ENCODE measurements around the gene TIMM13.

Gene TIMM13

DNA sequence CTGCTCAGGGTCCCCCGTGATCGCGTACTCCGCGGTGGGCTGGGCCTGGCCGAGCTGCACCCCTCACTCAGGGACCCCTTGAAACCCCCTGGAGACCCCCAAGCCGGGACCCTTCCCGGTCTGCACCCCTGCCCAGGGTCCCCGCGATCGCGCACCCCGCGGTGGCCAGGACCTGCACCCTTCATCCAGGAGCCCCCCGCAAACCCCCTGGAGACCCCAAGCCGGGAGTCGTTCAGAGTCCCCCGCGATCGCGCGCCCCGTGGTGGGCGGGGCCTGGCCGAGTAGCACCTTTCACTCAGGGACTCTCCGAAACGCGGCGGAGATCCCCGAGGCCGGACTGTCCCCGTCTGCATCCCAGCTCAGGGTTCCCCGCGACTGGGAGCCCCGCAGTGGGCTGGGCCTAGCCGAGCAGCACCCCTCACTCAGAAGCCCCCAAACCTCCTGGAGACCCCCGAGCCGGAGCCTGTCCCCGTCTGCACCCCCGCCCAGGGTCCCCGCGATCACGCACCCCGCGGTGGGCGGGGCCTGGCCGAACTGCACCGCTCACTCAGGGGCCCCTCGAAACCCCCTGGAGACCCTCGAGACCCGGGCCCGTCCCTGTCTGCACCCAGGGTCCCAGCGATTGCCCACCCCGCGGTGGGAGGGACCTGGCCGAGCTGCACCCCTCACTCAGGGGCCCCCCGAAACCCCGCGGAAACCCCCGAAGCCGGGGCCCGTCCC is 28.6 kb upstream of the TIMM13 start:
- DNase-seq (ENCODE audit: low read depth in 2 of 2, low spot score in 1 of 2): no peak

DNA sequence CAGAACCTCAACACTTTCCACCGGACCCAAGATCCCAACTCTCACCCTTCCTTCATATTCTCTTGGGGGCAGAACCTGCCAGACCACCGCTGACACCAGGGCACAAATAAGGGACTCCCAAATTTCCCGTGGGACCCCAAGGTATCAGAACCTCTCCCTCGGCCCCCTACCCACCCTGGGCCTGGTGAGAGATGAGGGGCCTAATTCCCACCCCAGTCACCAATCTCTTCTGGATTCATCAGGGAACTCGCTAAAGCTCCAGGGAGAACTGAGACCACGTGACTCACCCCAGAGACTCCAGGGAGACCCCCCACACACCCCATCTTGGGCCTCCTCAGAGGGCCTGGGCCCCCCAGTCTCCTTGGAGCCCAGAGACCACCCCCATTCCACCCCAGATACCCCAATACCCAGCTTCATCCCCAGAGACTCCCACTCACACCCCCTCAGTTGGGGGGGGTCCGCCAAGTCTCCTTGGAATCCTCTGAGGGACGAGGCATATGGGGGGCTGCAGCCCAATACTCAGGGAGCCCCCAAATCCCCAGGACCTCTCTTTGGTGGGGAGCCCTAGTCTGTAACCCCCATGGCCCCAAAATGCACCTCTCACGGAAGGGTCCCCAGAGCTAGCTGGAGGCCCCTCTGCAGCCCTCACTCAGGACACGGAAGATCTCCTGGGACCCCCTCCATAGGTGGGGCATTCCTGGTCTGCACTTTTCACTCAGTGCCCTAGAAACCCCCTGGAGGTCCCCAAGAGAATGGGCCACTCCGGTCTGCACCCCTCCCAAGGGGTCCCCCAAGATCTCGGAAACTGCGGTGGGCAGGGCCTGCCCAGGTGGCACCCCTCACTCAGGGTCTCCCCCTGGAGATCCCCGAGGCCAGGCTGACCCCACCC is 27.8 kb upstream of the TIMM13 start:
- no peak for DNase-seq (ENCODE audit: low read depth in 2 of 2, low spot score in 1 of 2)

DNA sequence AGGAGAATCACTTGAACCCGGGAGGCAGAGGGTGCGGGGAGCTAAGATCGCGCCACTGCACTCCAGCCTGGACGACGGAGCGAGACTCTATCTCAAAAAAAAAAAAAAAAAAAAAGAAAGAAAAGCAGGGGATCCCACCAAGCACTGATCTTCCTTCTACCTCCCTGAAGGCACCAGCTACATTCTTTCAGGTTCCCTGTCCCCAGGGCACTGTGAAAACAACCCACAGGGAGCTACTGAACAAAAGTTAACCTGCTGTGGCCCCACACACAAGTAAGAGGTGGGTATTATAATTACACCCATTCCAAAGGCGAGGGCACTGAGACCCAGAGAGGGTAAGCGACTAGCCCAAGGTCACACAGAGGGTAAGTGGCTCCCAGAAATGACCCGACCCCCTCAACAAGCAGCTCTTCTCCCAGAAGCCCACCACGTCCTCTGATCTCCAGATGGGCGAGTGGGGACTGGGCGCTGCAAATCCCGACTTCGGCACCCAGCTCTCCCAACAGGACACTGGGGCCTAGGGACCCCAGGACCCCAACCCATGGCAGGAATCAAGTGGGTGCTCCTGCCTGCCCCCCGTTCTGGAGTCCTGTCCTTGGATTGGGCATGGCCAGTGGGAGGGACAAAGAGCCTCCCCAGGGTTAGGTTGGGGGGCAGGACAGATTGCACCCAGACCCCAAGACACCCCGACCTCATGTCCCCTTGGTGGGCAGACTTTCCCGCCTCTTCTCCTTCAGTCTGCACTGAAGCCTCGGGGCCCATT is 27.0 kb upstream of the TIMM13 start:
- no peak for DNase-seq (ENCODE audit: low read depth in 2 of 2, low spot score in 1 of 2)

DNA sequence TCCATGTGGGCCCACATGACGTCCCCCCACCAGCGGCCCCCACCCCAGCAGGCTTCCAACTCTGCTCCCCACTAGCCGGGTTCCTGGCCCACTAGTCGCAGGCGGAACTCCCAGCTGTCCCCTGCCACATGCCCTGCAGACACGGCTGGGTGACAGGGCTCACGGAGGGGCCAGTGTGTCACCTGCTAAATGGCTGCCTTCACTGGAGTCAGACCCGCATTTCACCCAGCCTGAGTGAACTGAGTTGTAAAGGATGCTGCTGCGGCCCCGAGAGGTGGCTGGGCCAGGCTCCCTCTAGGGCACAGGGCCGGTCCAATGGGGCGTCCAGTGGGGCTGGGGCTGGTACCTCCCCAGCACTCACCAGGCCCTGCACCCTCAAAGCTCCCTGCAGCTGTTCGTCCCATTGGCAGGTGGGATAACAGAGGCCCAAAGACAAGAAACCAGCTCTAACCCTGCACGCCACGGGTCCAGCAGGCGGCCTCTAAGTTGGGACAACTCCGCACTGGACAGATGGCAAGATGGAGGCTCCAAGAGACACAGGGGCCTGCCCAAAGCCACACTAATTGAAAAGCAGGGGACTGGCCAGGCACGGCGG is 26.1 kb upstream of the TIMM13 start:
- DNase-seq (ENCODE audit: low read depth in 2 of 2, low spot score in 1 of 2): no peak

DNA sequence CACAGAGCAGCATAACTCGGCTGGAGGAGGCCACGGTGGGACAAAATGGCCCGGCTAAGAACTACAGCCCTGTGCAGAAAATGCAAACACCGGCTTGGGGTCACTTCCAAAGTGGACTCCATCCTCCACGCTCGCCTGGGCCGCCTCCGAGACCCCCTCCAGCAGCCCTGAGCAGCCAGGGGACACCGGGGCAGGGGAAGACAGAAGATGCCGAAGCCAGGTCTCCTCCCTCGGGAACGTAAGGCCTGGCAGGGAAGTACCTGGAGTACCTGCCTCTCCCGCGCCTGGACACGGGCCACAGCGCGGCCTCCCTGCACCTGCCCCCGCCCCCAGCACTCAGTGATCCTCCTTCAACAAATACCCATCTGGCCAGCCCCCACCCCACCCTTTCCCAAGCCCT is 24.4 kb upstream of the TIMM13 start:
- DNase-seq (ENCODE audit: low read depth in 2 of 2, low spot score in 1 of 2): no peak

DNA sequence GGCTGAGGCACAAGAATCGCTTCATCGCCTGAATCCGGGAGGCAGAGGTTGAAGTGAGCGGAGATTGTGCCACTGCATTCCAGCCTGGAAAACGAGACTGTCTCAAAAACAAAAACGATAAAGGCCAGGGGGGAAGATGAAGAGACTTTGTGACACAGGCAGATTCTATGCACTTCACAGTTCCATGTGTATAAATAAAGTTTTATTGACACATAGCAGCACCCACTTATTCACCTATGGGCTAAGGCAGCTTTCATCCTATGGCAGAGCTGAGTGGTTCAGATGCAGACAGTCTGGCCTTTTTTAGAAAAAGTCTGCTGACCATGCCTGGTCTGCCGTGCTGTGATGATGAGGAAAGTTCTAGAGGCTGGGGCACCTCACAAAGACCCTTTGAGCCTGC is 23.8 kb upstream of the TIMM13 start:
- DNase-seq (ENCODE audit: low read depth in 2 of 2, low spot score in 1 of 2): no peak

DNA sequence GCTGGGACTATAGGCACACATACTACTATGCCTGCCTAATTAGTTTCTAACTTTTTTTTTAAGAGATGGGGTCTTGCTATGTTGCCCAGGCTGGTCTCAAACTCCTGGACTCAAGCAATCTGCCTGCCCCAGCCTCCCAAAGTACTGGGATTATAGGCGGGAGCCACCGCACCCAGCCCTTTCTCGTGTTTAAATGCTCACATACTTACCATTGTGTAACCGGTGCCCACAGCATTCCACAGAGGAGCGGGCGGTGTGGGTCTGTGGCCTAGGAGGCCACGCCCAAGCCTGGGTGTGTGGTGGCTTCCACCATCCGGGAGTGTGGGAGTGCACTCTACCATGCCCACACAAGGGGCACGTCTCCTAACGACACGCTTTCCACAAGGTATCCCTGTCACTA is 21.6 kb upstream of the TIMM13 start:
- DNase-seq (ENCODE audit: low read depth in 2 of 2, low spot score in 1 of 2): no peak

DNA sequence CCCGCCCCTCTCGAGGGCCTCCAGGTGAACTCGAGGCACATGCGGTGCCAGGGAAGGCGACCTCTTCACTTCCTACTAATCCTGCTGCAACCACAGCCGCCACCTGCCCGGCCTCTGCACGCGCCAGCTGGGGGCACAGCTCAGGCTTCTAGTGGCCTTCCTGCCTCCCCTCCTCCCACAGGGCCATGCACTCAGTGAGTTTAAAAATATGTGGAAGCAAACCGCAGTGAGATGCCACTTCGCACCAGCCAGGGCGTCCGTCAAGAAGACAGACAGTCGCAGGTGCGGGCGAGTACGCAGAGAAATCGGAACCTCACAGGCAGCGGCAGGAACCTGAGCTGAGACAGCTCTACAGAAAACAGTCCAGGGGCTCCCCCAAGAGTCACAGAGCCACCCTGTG is 19.0 kb upstream of the TIMM13 start:
- no peak for DNase-seq (ENCODE audit: low read depth in 2 of 2, low spot score in 1 of 2)

DNA sequence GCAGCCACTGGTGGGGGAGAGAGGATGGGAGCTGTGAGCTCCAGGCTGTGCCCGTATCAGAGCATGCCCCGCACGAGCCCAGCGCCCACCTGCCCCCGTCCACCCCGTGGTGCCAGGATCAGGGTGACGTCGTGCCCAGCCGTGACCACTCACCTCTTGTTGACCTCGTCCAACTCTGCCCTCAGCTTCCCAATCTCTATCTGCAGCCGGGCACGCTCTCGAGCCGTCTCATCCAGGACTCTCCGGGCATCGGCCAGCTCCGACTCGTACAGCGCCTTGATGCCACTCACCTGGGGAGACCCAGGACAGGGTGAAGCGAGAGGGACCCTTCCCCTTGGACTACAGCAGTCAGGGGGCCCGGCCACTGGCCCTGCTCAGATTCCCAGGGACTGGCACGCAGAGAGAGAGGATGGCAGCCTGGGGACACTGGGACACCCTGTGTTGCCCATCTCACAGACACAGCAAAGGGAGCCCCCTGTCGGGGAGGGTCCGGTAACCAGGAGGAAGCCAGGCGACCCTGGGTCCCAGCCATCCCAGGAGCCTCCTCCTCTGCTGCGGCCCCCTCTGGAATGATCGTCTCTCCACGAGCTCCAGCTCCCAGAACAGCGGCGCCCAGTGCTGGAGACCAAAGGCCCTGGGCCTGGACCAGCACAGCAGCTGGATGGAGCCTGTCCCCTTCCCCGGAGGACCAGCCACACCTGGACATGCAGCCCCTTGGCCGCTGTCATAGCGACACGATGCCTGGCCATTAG is 17.0 kb upstream of the TIMM13 start:
- DNase-seq (ENCODE audit: low read depth in 2 of 2, low spot score in 1 of 2): no peak

DNA sequence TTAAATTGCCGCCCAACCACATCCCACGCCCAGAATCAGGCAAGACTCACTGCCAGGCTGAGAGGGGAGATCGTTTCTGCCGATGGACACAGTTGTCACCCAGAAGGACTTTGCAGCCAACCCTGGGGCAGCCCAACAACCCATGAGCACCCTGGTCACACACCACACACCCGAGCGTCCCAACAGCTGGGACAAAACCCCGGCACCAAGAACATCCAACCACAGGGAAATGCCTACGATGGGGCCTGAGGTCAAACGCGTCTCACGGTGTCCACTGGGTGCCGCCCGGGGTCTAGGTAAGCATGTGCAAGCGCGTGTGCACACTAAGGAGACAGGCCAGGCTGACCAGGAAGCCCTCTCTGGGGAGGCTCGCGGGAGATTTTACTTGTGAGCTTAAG is 16.4 kb upstream of the TIMM13 start:
- no peak for DNase-seq (ENCODE audit: low read depth in 2 of 2, low spot score in 1 of 2)

DNA sequence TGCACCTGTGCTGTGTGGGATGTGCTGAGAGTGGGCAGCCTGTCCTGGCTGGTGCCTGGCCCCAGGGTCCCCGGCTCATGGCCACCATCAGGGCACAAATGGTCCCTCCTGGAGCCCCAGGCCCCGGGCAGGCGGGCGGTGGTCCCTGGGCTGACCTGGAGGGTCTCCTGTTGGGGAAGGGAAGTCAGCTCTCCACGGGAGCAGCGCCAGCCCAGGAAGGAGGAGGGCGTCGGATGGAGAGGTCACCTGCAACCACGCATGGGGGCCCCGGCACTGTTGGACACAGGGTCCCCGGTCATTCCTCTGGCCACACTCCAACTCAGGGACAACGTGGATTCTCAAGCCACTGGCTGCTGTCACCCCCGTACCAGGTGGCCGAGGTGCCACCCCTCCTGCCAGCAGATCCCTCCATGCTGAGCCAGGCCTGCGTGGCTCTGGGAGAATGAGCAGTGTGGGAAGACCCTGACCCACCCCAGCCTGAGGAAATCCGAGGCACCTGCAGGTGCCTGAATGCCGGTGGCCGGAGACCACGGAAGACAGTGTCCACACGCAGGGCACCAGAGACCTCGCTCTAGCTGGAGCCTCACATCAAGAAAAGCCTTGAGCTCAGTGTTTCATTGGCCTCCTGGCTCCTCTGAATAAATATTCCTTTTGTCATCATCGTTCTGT is 15.9 kb upstream of the TIMM13 start:
- no peak for DNase-seq (ENCODE audit: low read depth in 2 of 2, low spot score in 1 of 2)

DNA sequence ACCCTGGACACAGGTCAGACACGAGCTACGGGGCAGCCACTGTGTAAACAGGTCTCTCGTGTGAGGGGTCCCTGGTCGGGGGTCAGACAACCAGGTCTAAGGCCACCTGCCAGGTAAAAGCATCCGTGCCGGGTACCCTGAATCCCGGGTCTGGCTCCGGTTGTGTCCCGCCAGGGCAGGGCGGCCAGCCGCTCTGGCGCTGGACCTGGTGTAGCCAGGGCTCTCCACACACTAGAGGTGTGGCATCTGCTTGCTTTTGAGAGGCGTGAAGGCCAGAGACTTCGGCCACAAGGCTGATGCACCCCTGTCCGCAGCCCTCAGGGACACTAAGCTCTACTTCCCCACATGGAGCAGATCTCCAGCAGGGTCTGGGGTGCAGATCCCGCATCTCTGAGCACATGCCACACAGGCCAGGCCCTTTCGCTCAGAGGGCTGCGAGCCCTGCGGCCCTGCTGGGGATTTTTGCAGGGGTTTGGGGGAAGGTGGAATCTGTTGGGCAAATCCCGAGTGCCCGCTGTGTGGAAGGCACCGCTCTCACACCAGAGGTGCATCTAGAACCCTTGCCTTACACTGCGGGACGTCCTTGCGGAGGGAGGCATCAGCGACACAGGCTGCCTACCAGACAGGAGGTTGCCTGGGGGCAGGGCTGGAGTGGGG is 13.8 kb upstream of the TIMM13 start:
- DNase-seq (ENCODE audit: low read depth in 2 of 2, low spot score in 1 of 2): no peak

DNA sequence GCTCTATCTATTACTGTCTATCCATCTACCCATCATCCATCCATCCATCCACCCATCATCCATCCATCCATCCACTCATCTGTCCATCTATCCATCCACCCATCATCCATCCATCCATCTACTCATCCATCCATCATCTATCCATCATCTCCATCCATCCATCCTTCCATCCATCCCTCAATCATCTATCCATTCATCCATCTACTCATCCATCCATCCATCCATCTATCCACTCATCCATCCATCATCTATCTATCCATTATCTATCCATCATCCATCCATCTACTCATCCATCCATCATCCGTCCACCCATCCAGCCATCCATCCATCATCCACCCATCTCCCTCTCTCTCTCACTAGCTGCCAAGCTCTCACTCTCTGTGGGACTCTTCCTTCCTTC is 13.1 kb upstream of the TIMM13 start:
- DNase-seq (ENCODE audit: low read depth in 2 of 2, low spot score in 1 of 2): no peak

DNA sequence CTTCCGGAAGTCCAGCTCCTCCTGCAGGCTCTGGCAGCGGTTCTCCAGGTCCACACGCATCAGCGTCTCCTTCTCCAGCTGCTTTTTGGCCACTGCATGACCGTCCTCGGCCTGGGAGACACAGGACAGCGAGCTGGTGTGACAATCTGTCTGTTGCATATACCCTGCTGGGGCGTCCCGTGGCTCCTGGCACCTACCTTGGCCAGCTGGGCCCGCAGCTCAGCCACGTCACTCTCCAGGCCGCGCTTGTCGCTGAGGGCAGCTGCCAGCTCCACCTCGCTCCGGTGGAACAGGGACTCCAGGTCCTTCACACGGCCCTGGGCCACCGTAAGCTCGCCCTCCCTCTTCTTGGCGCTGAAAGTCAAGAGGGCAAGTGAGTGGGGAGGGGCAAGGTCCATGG is 10.8 kb upstream of the TIMM13 start:
- DNase-seq (ENCODE audit: low read depth in 2 of 2, low spot score in 1 of 2): no peak

DNA sequence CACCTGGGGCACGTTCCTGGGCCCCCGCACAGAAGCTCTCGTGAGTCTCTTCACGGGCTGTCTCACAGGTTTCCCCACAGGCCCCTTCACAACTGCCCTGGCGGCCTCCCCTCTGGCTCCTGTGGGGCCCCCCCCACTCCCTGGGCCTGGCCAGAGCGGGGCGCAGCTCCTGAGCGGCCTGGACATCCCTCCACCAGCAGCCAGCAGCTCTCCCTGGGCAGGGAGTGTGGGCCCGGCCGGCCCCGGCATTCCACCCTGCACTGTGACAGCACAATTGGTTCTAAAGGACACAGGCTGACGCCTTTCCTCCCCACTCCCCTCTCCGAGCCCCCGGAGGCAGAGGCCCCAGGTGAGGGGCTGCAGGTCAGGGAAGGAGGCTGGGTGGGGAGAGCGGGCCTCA is 9.5 kb upstream of the TIMM13 start:
- no peak for DNase-seq (ENCODE audit: low read depth in 2 of 2, low spot score in 1 of 2)

DNA sequence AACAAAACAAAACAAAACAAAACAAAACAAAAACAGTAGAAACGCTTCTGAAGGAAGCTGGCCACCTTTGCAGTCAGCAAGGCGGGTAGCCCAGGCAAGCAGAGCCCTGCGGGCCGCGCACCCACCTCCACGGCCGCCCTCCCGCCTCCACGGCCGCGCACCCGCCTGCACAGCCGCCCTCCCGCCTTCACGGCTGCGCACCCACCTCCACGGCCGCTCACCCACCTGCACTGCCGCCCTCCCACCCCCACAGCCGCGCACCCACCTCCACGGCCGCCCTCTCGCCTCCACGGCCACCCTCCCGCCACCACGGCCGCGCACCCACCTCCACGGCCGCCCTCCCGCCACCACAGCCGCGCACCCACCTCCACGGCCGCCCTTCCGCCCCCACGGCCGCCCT is 9.0 kb upstream of the TIMM13 start:
- no peak for DNase-seq (ENCODE audit: low read depth in 2 of 2, low spot score in 1 of 2)

DNA sequence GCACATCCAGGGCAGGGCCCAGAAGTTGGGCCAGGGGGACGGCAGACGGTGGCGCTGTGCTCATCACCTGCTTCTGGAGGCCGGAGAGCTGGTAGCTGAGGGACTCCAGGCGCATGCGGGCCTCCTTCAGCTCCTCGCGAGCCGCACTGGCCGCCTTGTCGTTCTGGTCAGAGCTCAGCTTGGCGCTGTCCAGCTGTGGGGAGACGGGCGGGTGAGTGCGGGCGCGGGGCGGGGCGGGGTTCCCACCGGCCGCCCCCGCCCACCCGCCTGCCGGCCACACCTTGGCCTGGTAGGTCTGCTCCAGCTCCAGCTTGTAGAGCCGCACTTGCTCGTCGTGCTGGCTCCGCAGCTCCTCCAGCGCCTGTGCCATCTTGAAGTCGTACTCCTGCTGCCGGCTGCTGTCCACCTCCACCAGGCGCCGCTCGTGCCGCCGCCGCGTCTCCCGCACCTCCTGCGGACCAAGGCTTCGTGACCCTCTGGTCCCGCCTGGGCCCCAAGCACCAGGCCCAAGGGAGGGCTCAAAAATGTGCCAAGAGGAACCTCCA is 7.4 kb upstream of the TIMM13 start:
- DNase-seq (ENCODE audit: low read depth in 2 of 2, low spot score in 1 of 2): no peak

DNA sequence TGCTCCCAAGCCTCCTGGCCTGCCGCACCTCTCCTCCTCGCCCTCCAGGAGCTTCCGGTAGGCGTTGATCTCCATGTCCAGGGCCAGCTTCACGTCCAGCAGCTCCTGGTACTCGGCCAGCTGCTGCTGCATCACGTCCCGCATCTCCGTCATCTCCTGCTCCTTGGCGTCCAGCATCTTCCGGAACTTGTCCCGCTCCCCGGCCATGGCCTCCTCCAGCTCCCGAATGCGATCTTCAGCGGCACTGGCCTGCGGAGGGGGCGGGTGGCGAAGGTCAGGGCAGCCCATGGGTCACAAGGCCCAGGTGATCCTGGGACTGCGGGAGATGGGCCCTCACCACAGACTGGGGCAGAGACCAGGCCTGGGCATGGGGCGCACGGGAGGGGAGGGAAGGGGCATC is 6.9 kb upstream of the TIMM13 start:
- no peak for DNase-seq (ENCODE audit: low read depth in 2 of 2, low spot score in 1 of 2)

DNA sequence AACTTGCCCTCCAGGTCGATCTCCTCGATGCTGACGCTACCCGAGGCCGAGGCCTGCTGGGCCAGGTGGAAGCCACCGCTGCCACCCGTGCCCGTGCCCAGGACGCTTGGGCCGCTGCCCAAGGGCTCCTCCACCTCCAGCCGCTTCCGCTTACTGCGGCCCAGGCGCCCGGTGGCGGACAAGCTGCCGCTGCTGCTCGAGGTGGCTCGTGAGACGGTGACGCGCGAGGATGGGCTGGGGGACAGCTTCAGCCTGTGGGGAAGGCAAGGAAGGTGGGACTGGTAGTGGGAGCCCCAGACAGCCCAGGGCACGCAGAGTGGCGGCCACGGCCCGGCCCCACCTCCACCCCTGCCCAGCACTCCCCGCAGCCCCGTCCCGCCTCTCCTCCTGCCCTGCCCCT is 6.5 kb upstream of the TIMM13 start:
- no peak for DNase-seq (ENCODE audit: low read depth in 2 of 2, low spot score in 1 of 2)
